Activated T-helper 1 cell treated with anti-CD3 and anti-CD28 coated beads, Interleukin-12 subunit alpha, Interleukin-12 subunit beta, Interleukin-2, Interleukin-4 antibody, amounts not matched to agents 30 ng/mL and 10 ng/mL and 1 ng/mL, durations not matched to agents 14 hours and 24 hours and 36 hours (primary cell): Measurements from ENCODE around the gene MYO3A. TPM values are rescaled to one million over a fixed set of nuclear protein-coding genes. Genes with fewer than 3 reads are reported as not detected.
"Not testable (repeated sequence)": the region's sequence is repeated elsewhere in the genome, so short reads cannot be mapped to it uniquely, and the experiment has no call there.

Source experiments
- DNase-seq: peaks from one replicate; pipeline ENCODE4 v3.0.0; 2021; ENCODE audit warnings: low spot score
- H3K27ac Mint-ChIP-seq: one replicate; pipeline ENCODE4 v1.8.0; 2021; ENCODE audit warnings: mild to moderate bottlenecking, mixed read lengths
- H3K27me3 Mint-ChIP-seq: one replicate; pipeline ENCODE4 v1.8.0; 2022; ENCODE audit warnings: mild to moderate bottlenecking, moderate library complexity, mixed read lengths; ENCODE audit not compliant: insufficient read depth
- H3K36me3 Mint-ChIP-seq: one replicate; pipeline ENCODE4 v1.8.0; 2021; ENCODE audit warnings: low read depth, mixed read lengths
- H3K4me1 Mint-ChIP-seq: one replicate; pipeline ENCODE4 v1.8.0; 2021; ENCODE audit warnings: low read depth, mixed read lengths
- H3K4me3 Mint-ChIP-seq: one replicate; pipeline ENCODE4 v1.8.0; 2021; ENCODE audit warnings: mild to moderate bottlenecking, moderate library complexity, mixed read lengths
- H3K9me3 Mint-ChIP-seq: one replicate; pipeline ENCODE4 v1.8.0; 2021; ENCODE audit warnings: mixed read lengths
- intact Hi-C: fragments of 100-400 bp; cut with micrococcal nuclease; formaldehyde crosslinking; loops from one replicate; pipeline ENCODE4 v1.15.1; 2024
- total RNA-seq: library from RNA; stranded (reverse); gene quantifications from 2 replicates; pipeline ENCODE4 v1.2.3, GENCODE V29; 2022

The MYO3A gene
- total RNA-seq, 1 donor from 2014 or later: not detected

DNA sequence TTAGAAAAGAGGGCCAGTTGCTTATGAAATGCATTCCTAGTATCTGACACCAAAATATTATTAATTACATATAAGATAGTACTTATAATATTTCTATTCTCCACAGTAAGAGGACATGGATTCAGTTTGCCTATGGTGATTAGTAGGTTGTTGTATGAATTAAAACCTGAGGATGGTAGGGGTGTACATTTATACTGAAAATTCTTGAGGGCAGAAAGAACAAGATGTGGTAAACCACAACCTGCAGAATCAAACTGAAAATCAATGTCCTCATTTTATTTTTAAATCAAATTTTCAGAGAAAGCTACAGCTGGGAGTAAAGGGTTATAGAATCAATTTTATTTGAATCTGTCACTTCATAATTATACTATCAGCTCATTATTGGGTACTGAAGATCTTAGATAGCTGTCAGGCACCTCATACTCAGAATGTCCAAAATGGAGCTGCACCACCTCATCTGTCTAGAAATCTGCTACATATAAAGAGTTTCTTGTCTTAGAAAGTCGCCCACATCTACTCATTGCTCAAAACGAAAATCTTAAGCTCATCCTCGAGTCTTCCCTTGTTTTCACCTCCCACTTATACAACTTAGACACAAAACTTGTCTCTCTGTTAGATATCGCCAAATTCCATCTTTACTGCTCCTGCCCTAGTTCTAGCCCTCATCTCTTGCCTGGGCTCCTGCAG is 65.4 kb downstream of the MYO3A start:
- no peaks in the 10 kb centered on the region for H3K4me1 Mint-ChIP-seq
- H3K9me3 Mint-ChIP-seq: no peaks in the 10 kb centered on the region
- H3K4me3 Mint-ChIP-seq: no peak overlapping the region
- no peak overlapping the region for H3K27ac Mint-ChIP-seq
- H3K36me3 Mint-ChIP-seq: no peaks in the 10 kb centered on the region
- no peak for DNase-seq
- no peaks in the 10 kb centered on the region for H3K27me3 Mint-ChIP-seq
- intact Hi-C loops: no loop called here

DNA sequence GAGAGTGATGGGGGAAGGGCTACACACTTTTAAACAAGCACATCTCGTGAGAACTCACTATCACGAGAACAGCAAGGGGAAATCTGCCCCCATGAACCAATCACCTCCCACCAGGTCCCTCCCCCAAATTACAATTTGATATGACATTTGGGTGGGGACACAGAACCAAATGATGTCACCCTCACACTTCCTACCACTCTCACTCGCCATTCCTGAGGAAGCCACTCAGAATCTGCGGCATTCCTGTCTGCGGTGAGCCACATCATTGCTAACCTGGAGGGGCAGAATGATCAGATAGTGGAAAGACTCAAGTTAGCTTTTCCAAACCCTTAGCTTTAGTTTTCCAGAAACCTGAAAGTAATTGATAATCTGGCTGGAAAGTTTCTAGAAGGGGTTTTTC is 66.9 kb downstream of the MYO3A start:
- Mint-ChIP-seq H3K4me3 (no peak overlapping the region), H3K36me3 (no peaks in the 10 kb centered on the region), H3K27me3 (no peaks in the 10 kb centered on the region), H3K4me1 (no peaks in the 10 kb centered on the region), H3K9me3 (no peaks in the 10 kb centered on the region), H3K27ac (no peak overlapping the region)
- DNase-seq: no peak
- intact Hi-C loops: no loop called here

DNA sequence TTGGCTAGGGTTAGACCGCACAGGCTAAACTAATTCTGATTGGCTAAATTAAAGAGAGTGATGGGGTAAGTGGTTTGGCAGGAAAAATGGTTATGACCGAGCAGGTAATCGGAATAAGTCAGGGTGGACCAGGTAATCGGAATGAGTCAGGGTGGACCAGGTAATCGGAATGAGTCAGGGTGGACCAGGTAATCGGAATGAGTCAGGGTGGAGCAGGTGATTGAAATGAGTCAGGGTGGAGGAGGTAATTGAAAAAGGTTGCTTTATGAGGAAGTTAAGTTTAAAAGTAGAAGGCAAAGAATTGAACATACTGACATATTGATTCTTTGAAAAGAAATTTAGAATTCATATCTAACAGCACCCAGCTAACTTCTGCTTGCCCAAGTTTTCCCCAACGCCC is 68.4 kb downstream of the MYO3A start:
- DNase-seq, intact Hi-C loops, H3K27ac Mint-ChIP-seq, H3K27me3 Mint-ChIP-seq, H3K9me3 Mint-ChIP-seq, H3K4me1 Mint-ChIP-seq, H3K36me3 Mint-ChIP-seq, H3K4me3 Mint-ChIP-seq: not testable (repeated sequence)

DNA sequence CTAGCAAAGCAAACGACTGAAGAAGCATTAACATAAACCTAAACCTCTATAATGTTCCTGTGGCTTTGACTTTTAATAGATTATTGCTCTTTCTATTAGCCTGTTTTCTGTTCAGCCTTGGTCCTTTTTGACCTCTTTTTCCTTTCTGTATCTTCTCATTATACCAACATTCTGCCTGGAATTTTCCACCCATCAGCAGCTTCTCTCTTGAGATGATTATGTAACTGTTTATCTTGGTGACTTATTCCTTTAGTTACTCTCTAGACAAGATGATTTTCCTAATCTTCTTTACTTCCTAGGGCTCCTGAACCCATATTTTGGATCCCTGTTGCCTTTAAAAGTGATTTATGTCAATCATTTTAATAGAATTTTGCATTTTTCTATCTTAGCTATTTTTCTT is 81.1 kb downstream of the MYO3A start:
- intact Hi-C loops: no loop called here
- DNase-seq: no peak
- no peaks in the 10 kb centered on the region for H3K36me3 Mint-ChIP-seq
- H3K9me3 Mint-ChIP-seq: no peaks in the 10 kb centered on the region
- H3K4me3 Mint-ChIP-seq: no peak overlapping the region
- H3K4me1 Mint-ChIP-seq: no peaks in the 10 kb centered on the region
- H3K27ac Mint-ChIP-seq: no peak overlapping the region
- H3K27me3 Mint-ChIP-seq: no peaks in the 10 kb centered on the region

DNA sequence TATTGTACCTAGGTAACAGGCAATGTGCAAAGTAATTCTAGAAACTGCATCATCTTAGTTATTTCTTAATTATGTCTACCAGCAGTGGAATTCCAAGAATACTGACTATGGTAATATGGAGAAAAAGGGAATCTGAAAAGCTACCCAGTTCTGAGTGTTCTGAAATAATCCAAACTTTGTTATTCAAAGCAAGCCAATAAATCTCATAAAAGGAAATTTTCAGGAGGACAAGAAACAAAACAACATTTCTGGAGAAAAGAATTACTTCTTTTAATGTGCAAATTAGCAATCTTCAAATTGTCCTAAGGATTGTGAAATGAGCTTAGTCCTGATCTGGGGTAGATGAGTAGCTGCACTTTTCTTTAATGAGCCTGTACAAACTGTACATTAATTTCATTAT is 88.8 kb downstream of the MYO3A start:
- no peak for DNase-seq
- Mint-ChIP-seq H3K27ac (no peak overlapping the region), H3K4me1 (no peaks in the 10 kb centered on the region), H3K4me3 (no peak overlapping the region), H3K36me3 (no peaks in the 10 kb centered on the region), H3K9me3 (no peaks in the 10 kb centered on the region), H3K27me3 (no peaks in the 10 kb centered on the region)
- intact Hi-C loops: no loop called here

DNA sequence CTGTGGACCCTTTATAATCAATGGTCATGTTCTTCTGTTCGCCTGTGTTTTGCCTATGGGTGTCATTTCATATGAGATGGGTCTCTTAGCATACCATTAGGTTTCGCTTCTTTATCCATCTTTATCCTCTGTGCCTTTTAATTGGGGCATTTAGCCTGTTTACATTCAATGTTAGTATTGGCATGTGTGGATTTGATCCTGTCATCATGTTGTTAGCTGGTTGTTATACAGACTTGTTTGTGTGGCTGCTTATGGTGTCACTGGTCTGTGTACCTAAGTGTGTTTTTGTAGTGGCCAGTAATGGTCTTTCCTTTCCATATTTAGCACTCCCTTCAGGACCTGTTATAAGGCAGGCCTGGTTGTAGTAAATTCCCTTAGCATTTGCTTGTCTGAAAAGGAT is 90.3 kb downstream of the MYO3A start:
- H3K4me1 Mint-ChIP-seq: no peaks in the 10 kb centered on the region
- intact Hi-C loops: no loop called here

DNA sequence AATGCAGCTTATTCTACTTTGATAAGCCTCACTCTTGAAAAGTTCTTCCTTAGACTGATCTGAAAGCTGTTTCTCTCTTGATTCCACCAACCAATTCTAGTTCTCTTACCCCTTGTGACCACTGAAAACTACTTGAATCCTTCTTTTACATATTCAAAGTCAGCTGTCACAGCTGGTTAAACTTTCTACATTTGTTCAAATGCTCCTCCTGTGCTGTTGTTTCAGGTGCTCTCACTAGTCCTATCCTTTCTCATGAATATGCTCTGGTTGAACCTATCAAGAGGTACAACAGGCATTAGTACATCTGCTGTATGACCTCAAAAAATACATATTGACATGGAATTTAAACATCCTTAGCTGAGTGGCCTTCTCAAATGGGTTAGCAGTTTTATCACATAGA is 91.5 kb downstream of the MYO3A start:
- Mint-ChIP-seq H3K4me1 (no peaks in the 10 kb centered on the region), H3K27me3 (no peaks in the 10 kb centered on the region), H3K4me3 (no peak overlapping the region), H3K27ac (no peak overlapping the region), H3K36me3 (no peaks in the 10 kb centered on the region), H3K9me3 (no peaks in the 10 kb centered on the region)
- DNase-seq: no peak
- intact Hi-C loops: no loop called here

More for the DNA sequence above, 90.3 kb downstream of the MYO3A start:
- no peaks in the 10 kb centered on the region for H3K36me3 Mint-ChIP-seq
- H3K4me3 Mint-ChIP-seq: no peak overlapping the region
- H3K27me3 Mint-ChIP-seq: no peaks in the 10 kb centered on the region
- H3K27ac Mint-ChIP-seq: no peak overlapping the region
- DNase-seq: no peak
- H3K9me3 Mint-ChIP-seq: no peaks in the 10 kb centered on the region

DNA sequence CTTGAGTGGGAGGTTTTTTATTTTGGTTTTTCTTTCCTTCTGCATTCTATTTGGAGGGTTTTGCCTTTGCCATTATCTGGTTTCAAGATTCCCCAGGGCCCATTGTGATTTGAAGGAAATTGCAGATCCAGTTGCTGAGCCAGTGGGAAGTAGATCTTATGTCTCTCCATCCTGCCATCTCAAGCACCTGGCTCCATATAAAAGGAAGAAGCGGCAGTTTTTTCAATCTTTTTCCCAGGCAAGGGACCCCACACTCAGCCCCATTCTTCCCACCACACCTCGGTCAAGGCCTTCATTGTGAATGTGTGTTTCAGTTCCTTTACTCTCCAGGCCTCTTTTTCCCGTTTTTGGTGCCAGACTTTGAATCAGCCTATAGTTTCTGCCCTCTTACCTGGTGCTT is 95.8 kb downstream of the MYO3A start:
- H3K9me3 Mint-ChIP-seq: no peaks in the 10 kb centered on the region
- H3K4me1 Mint-ChIP-seq: no peaks in the 10 kb centered on the region
- no peak overlapping the region for H3K27ac Mint-ChIP-seq
- DNase-seq: no peak
- intact Hi-C loops: no loop called here
- no peak overlapping the region for H3K4me3 Mint-ChIP-seq
- H3K36me3 Mint-ChIP-seq: no peaks in the 10 kb centered on the region
- no peaks in the 10 kb centered on the region for H3K27me3 Mint-ChIP-seq

DNA sequence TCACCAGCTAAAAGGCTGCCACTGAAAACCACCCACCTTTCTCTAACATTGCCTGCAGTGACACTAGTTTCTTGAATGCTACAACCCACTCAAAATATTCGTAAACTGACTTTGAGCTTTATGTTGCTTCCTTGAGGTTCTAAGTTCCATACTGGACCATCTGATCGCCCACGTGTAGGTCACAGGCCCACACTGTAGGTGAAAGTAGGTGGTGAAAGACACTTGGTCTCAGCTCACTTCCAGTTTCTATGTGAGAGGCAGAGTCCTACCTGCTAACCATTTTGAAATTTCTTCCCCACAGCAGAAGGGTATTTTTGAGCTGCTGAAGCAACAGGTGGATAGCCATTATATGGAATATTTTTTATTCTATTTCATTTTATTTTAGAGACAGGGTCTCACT is 97.3 kb downstream of the MYO3A start:
- no peaks in the 10 kb centered on the region for H3K9me3 Mint-ChIP-seq
- DNase-seq: no peak
- no peaks in the 10 kb centered on the region for H3K27me3 Mint-ChIP-seq
- no peak overlapping the region for H3K27ac Mint-ChIP-seq
- no peak overlapping the region for H3K4me3 Mint-ChIP-seq
- H3K4me1 Mint-ChIP-seq: no peaks in the 10 kb centered on the region
- intact Hi-C loops: no loop called here
- H3K36me3 Mint-ChIP-seq: no peaks in the 10 kb centered on the region

DNA sequence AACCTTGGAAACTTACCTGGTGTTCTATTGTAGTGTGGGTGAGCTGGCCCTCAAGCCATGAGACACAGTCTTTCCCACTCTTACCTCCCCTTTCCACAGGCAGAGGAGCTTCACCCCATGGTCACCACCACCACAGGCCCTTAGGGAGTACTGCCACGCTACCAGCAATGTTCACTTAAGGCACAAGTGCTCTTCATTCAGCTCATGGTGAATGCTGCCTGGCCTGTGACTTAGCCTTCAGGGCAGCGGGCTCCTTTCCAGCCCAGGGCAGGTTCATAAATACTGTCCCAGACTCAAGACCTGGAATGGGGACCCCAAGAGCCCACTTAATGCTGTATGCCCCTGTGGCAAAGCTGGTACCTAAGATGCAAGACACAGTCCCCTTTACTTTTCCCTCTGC is 109.4 kb downstream of the MYO3A start:
- Mint-ChIP-seq H3K4me1 (no peaks in the 10 kb centered on the region), H3K27me3 (no peaks in the 10 kb centered on the region), H3K36me3 (no peaks in the 10 kb centered on the region), H3K4me3 (no peak overlapping the region), H3K27ac (no peak overlapping the region), H3K9me3 (peaks cover 14% of the 10 kb centered on the region)
- no peak for DNase-seq
- intact Hi-C loops: no loop called here

DNA sequence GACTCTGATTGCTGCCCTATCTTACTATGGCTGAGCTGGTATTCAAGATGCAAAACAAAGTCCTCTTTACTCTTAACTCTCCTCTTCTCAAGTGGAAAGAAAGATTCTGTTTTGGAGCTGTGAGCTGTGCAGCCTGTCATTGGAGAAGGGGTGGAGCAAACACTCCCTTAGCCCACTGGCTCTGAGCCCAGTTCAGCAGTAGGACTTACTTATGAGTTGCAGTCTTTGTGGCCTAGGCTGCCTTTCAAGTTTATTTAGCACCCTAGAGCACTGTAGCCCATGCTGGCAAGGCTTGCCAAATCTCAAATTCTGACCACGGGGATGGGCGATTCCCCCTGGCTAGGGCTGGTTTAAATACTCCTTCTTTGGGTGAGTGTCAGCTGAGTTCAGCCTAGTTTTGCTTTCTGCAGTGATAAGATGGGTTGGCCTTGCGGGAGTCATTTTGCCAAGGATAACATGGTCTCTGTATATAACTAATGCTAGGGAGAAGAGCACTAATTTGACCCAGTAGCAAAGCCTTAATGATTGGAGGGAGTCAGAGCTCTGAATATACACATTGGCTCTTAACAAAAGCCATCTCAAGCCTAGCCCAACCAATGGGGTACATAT is 110.2 kb downstream of the MYO3A start:
- no peaks in the 10 kb centered on the region for H3K36me3 Mint-ChIP-seq
- no peaks in the 10 kb centered on the region for H3K27me3 Mint-ChIP-seq
- no peak overlapping the region for H3K27ac Mint-ChIP-seq
- no peak for DNase-seq
- no peak overlapping the region for H3K4me3 Mint-ChIP-seq
- peaks cover 12% of the 10 kb centered on the region for H3K9me3 Mint-ChIP-seq
- intact Hi-C loops: no loop called here
- H3K4me1 Mint-ChIP-seq: no peaks in the 10 kb centered on the region

DNA sequence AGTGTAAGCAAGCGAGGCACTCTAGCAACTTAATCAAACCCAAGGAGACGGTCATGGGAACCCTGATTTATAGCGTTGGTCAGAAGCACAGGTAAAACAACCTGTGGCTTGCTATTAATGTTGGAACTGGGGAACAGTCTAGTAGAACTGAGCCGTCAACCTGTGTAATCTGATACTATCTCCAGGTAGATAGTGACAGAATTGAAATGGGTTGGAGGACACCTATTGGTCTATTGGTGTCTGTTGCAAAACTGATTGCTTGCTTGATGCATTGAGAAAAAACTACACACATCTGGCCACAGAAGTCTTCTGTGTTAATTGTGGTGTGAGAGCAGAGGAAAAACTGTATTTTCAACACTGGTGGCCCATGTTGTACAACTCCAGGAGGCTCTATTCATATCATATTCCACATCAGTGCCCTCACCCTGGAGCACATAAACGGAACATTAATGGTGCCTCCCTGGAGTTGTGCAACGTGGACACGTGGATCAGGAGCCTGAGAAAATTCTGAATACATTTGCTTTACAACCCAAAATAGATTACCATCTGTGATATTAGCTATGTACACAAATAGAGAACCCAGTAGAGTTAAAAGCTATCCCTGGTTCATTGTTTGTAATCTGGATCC is 112.2 kb downstream of the MYO3A start:
- Mint-ChIP-seq H3K9me3 (peaks cover 5% of the 10 kb centered on the region), H3K27me3 (no peaks in the 10 kb centered on the region), H3K36me3 (no peaks in the 10 kb centered on the region), H3K27ac (no peak overlapping the region), H3K4me1 (no peaks in the 10 kb centered on the region), H3K4me3 (no peak overlapping the region)
- intact Hi-C loops: no loop called here
- DNase-seq: no peak

DNA sequence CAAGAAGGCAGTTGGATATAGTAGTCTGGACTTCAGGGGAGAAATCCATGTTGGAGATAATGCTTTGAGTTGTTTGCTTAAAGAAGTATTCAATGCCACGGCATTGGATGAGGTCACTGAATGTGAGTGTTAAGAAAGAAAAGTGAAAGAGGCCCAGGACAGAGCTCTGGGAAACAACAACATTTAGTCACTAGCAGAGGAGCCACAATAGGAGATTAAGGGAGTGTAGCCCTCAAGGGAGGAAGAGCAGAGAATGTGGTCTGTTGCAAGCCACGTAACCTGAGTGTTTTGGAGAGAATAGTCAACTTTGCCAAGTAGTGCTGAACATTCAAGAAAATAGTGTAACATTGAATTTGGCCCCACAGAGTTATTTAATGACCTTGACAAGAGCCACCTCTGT is 114.7 kb downstream of the MYO3A start:
- Mint-ChIP-seq H3K4me3 (no peak overlapping the region), H3K4me1 (no peaks in the 10 kb centered on the region), H3K27me3 (no peaks in the 10 kb centered on the region), H3K27ac (no peak overlapping the region), H3K36me3 (no peaks in the 10 kb centered on the region), H3K9me3 (no peaks in the 10 kb centered on the region)
- intact Hi-C loops: no loop called here
- no peak for DNase-seq
